Measurements from ENCODE around the gene FAM163B. TPM values are rescaled to one million over a fixed set of nuclear protein-coding genes. Genes with fewer than 3 reads are reported as not detected.

FAM163B gene
- total RNA-seq, 1 experiment from 2014 or later, result not detected

DNA sequence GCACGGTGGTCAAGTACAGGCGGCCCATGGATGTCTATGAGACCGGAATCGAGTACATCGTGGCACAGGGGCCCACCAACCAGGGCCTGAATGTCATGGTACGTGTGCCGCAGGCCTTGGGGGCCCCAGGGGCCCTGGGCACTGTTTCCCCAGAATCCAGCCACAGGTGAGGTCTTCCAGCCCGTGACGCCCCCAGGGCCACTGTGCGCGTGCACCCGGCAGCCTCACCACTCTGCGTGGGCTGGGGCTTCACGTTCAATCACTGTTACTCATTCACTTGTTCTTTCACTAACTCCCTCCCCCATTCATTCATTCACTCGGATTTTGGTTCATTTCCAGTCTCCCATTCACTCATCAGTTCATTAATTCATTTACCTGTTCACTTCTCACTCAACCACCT lies 62.1 kb downstream of the FAM163B start:
- no peak for DNase-seq (ENCODE audit: low spot score)

DNA sequence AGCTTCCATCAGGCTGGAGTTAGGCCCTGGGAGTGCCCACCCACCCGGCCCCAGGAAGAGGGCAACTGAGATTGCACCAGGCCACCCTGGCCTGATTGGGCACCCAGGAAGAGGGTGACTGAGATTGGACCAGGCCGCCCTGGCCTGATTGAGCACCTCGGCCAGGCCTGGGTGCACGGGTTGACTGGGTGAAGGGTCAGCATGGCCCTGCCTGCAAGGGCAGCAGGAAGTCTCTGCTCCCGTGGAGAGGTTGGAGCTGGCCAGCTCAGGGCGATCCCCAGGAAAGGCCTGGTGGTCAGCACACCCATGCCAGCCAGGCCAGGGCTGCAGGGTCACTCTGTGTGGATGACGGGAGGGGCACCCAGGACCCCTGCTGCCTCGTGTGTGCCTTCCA lies 62.9 kb downstream of the FAM163B start:
- no peak for DNase-seq (ENCODE audit: low spot score)

DNA sequence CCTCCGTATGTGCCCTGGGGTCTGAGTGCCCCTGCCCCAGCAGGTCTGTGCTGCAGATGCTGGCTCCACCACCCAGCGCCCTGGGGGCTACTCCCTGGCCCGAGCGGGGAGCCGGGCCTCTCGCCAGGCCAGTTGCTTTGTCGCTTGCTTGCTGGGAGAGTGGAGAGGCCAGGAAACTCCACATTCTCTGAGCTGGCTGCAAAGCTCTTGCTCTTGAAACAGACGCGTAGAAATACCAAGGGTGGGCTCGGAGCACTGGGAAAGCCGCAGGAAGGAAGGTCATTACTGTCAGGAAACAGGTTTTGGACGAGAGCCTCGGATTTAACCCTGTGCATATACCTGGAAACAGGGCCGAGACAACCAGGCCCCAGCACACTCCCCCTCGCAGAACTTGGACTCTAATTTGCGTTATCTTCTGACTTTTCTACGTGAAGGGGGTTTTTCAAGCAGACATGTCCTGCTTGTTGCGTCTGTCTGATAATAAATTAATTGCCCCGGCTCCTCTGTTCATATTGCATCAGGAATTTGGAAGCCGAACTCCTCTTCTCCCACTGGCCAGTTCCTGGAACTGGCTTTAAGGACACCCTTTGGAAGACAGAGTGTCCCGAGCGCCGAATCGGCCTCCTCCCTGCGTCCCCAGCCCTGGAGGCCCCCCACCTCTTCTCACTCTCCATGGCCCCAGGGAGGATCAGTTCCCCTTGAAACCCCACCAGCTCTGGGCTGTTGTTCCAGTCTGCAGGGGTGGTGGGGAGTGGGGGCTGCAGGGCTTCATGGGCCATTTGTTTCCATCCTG lies 63.5 kb downstream of the FAM163B start:
- no peak for DNase-seq (ENCODE audit: low spot score)

DNA sequence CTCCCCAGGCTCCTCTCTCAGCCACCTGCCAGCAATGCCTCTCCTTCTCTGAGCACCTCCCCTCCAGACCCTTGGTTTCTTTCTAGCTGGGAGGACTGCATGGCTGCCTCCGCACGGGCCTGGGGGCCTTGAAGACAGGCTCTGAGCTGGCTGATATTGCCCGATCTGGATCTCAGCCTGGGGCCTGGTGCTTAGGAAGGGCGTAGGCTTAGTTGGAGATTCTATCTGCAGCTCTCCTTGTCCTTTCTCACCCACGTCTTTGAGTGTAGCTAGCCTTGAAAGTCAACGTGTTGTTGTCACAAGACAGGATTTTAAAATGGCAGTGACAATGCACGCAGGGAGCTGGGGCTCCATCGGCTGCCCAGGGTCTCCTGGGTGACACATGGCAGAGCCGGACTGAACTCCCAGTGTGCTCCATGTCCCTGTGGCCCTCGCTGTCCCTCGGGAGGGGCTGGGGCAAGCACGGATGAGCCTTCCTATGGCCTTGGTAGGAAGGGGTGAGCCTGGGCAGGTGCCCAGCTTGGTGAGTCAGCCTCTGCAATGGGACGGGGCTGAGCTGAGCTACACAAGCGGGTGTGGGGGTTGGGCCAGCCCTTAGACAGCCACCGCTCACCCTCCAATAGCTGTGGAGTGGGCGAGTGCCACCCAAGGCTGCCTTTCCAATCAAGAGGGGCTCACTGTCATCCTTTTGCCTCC lies 65.3 kb downstream of the FAM163B start:
- no peak for DNase-seq (ENCODE audit: low spot score)

DNA sequence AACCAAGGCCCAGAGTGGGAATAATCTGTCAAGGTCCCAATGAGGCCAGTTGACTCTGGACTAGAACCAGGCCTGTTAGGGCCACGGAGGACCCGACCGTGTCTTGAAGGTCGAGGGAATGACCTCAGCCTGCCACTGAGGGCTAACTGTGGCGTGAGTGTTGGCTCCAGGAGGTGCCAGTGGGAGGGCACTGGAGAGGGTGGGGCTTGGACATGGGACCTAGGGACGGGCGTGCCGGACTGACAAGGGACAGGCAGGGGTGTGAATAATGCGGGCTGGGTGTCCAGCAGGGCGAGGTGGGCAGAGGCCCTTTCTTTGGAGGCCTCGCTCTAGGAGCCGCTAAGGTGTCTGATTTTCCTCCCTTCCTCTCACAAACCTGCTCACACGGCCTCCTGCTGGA lies 67.2 kb downstream of the FAM163B start:
- no peak for DNase-seq (ENCODE audit: low spot score)

DNA sequence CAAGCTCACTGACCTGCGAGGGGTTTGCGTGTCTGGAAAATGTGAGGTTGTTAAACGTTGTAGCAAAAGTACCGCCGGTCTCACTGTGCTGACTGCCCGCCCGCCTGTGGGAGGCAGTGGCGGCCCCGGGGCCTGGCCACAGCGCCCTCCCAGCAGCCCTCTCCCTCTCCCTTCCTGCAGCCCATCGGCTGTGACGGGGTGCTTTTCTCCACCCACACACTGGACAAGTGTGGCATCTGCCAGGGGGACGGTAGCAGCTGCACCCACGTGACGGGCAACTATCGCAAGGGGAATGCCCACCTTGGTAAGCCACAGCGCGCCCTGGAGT lies 68.5 kb downstream of the FAM163B start:
- no peak for DNase-seq (ENCODE audit: low spot score)

DNA sequence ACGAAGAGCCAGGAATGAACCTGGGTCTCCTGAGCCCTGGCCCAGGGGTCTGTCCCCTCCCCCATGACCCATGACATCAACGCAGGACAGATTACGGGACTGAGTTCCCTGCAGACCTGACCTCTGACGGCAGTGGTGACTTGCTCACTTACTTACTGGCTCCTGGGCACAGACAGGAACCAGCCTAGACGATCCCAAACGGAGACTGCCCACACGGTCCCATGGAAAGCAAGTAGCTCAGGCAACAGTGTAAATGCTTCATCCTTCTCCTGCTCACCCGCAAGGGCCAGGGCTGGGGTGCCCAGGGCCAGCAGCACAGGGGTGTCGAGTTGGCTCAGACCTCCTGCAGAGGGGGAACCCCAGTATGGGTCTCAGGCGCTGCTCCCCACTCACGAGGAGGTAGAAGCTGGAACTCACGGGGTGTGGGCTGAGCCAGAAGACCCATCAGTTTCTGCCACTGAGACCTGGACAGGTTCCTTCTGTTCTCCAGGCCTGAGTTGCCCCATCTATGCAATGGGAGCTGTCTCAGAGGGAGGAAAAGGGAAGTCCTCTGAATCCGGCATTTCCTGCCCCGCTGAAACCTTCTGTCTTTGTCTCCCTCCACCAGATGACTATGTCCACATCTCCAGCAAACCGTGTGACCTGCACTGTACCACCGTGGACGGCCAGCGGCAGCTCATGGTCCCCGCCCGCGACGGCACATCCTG lies 69.0 kb downstream of the FAM163B start:
- DNase-seq (ENCODE audit: low spot score), result no peak

DNA sequence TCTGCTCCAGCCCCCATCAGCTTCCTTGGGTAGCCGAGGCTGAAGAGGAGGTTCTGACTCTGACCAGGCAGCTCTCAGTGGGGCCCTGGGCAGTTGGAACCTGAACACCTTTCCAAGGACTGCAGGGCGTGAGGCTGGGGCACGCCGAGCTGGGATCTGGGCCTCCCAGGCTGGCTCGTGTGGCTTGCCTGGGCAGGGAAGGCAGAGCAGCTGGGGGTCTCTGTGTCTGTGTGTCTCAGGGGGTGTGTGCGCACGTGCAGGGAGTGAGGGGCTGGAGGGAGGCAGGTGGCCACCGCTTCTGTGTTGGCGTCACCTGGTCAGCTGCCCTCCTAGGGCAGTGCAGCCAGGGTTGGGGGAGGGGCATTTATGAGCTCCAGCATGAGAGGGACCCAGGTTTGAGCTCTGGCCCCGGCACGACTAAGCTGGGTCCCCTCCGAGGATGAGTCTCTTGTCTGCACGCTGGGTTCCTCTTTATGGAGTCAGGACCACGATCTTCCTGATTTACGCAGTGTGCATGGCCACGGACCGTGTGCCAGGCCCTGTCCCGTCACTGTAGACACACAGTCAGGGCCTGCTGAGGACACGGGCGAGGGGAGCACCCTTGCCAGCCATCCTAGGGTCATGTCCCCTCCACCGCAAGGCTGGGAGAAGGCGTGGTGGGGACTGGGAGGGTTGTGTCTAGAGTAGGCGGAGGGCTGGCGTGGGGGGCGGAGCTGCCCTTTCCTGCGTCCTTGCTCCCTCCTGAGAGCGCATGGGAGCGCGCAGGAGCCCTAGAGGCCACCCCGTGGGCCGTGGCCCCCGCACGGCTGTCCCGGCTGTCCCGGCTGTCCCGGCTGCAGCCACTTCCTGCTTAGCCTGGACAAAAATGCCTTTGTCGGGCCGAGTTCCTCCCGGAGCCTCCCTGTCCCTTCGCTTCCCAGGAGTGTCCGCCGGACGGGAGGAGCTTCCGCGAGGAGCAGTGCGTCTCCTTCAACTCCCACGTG lies 70.0 kb downstream of the FAM163B start:
- peak; percentile 45 for DNase-seq (ENCODE audit: low spot score)

DNA sequence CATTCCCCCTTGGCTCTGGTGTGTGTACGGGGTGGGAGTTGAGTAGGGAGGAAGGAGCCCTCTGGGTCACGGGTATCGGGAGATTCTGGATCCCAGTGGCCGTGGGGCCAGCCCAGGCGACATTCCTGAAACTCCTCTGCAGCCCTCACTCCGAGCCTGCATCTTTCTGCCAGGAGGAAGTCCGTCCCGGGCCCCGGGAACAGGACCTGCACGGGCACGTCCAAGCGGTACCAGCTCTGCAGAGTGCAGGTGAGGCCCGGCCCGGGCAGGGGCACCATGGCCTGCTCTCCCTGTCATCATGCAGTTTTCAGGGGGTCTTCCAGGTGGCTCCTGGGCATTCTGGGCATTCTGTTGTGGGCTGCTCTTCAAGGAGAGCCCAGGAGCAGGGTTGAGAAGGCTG lies 71.0 kb downstream of the FAM163B start:
- DNase-seq (ENCODE audit: low spot score), result no peak

DNA sequence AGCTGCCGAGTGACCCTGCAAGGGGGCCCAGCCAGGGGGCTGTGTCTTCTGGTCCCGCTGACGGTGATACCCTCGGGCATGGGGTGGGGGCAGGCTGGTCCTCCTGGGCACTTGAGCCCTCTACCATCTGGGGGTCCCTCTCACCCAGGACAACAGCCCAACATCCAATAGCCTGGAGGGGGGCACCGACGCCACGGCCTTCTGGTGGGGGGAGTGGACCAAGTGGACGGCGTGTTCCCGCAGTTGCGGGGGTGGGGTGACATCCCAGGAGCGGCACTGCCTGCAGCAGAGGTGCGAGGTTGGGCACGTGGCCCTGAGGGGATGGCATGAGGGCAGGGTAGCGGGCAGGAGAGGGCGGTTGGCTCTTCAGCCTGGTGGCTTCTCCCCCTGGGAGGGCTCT lies 71.9 kb downstream of the FAM163B start:
- DNase-seq (ENCODE audit: low spot score), result no peak

DNA sequence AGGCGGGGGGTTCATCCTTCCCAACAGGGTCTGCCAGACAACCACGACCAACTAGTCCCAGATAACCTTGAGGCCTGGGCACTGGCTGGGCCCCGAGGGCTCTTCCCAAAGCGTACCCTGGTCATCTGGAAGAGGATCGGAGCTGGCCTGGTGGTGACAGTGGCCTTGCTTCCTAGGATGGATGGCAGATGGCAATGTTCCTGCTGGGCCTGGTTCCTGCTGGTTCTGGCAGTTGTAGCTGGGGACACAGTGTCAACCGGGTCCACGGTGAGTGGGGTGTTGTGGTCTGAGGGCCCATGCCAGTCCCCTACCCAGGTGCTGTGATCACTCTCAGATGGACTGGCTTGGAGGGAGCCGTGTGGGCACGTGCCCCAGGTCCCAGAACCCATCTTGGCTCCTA lies 72.7 kb downstream of the FAM163B start:
- no peak for DNase-seq (ENCODE audit: low spot score)

DNA sequence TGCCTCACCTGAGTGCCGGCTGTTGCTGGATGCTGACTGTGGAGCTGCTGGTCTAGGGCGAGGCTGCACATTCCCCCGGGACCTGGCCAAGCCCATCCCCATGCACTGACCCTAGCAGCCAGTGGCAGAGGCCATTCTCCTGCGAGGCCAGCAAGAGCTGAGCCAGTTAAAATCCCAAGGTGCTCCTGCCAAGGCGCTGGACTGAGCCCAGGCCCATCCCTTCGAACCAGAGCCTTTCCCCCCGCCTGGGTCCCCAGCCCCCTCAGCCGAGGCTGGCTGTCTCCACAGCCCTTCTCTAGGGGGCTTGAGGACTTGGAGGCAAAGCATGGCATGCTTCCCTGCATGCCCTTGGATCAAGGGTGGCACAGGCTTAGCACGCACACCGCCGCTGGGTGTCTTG lies 73.1 kb downstream of the FAM163B start:
- DNase-seq (ENCODE audit: low spot score), result no peak

DNA sequence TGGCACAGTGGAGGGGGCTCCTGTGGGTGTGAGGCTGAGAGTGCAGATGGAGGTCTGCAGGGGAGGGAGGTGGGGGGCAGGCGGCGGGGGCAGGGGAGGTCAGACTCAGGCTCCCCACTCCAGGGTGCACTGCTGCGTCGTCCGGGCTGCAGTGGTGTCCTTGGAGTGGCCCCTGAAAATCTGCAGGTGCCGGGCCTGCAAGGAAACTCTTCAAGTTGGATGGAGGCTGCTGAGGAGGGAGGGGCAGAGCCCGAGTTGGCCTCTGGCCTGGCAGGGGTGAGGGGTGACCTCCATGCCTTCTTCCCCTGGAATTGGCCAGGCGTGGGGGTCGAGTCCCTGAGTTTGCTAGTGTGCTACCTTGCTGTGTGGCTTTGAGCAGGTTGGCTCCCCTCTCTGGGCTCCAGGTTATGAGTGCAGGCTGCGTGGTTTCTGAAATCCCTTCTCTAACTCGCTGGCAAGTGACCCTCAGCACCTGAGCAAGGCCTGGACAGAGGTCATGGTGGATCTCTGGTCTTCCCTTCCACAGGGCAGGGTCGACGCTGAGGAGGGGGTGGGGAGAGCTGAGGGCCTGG lies 73.8 kb downstream of the FAM163B start:
- DNase-seq (ENCODE audit: low spot score), result no peak

DNA sequence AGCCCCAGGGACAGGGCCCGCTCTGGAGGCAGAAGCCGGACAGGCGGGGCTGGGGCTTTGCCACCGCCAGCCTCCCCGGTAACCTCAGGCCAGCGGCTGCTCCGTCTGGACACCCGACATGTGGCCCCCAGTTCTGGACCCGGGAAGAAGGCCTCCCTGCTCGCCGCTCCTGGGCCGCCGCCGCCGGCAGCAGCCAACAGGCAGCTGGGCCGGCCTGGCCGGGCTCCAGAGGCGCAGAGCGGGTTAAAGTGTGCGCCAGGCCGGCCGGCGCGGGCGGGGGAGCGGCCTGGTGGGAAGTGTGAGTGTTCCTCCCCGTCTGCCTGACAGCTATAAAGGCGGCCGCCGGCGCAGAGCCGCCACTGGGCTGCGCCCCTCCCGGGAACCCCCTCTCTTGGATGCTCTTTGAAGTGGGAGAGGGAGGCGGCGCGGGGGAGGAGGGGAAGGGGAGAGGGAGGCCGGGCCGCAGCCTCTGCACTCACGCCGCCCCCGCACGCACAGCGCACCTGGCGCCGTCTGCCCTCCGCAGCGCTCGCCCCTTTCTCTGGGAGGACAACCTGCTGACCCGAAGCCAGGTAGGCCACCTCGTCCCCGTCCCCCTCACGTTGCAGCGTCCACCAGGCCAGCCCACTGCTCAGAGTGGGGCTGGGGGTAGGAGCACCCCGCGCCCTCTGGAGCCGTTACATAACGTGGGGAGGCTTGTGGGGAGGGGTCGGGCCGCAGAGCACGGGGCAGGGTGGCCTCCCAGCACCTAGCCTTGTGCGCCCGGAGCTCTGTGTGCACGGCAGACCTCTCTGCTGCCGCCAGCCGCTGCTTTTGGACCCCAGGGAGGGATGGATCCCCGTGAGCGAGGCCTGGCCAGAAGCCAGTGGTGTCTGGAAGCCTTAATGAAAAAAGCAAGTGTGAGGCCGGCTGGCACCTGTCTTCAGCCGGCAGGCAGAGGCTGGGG lies 74.6 kb downstream of the FAM163B start, which contains the start of gene ADAMTSL2:
TSS of gene ADAMTSL2 (plus strand) at position 359 of the 946 bp plus-strand sequence. CDS start 2,009 bp downstream, outside the sequence.
- peak; percentile 22 for DNase-seq (ENCODE audit: low spot score)

DNA sequence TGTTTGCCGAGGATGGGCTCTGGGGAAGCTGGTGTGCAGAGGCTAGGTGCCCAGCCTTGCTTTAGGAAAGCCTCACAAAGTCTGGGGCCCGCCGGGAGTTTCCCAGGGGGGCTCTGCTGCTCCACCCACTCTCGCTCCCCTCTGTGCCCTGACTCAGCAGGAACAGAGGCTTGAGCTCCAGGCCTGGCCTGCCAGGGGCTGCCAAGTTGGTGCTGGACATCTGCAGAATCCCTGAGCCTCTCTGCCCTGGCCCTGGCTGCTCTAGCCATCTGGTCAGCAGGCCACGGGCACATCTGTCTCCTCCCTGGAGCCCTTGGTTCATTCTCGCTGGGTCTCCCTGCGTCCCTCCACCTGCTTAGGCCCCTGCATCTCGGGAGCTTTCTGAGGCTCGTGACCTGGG lies 75.3 kb downstream of the FAM163B start:
- no peak for DNase-seq (ENCODE audit: low spot score)

DNA sequence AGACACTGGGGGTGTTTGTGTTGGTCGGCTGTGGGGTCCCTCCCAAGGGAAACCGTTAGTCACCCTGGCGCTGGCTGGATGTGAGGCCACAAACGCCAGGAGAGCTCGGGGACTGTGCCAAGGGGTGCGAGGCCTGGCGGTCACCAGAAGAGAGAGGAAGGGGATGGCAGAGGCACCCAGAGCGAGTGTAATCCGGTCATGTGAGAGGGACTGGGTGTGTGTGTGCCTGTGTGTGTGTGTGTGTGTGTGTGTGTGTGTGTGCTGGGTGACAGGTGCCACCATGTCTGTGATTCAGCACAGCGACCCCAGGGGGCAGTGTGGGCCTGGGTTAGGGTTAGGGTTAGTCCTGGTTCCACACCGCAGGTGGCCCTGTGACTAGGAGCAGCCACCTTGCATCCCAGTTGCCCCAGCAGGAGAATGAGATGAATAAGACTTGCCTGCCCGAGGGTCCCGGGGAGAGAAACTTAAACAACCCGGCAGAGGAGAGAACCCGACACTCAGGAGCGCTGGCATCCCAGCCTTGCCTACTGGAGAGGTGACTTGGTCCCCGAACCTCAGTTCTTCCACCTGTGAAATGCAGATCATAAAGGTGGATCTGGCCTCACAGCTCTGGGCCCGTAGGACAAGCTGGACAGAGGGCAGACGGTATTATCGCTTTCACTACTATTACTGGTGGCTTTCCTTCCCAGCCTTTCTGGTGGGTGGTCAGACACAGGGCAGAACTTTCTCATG lies 76.1 kb downstream of the FAM163B start:
- DNase-seq (ENCODE audit: low spot score), result peak; percentile 91

DNA sequence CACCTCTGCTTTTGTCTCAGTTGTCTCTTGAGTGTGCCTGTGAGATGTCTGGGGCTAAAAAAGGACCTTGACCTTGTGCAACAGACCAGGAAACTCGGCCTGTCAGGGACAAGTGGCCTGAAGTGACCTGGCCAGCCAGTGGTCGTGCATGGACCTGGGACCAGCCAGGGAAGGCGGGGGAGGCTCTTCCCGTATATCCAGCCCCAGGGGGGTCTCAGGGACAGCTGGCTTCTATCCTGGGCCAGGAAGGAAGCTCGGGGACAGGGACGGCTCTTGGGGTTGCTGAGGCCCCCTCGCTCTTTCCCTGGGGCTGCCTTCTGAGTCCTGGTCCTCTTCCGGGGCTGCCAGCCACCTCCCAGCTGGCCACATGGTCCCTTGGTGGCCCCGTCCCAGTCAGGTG lies 77.9 kb downstream of the FAM163B start:
- no peak for DNase-seq (ENCODE audit: low spot score)

DNA sequence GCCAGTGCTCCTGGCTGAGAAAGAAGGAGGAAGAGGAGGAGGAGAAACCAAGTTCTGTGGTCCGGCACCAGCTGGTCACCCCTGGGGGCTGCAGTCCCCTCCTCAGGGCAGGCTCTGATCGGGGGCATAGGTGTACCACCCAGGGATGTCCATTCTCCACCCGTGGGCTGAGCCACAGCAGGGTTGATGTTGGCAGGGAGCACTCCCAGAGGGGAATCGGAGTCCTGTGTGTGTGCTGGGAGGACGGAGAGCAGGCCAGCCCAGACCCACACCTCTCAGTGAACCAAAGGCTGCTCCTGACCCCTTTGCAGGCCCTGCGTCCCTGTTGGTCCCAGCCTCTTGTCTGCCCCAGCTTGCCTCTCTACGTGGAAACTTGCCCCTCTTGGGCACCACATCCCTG lies 79.3 kb downstream of the FAM163B start:
- no peak for DNase-seq (ENCODE audit: low spot score)

DNA sequence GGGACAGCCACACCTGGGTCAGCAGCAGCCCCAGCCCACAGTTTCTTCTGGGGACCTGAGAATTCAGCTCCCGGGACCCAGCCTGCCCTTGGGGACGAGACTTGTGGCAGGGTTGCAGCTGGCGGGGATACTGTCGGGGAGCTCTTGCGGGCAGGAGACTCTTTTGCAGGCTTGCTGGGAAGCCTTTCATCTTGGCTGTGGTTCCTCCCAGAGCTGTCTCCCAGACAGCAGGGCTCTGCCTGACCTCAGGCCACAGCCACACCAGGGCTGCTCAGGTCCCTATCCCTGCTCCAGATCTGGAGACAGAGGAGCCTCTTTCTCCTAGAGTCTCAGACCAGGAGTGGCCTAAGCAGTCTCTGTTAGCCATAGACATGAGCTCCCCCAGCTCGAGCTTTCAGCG lies 79.7 kb downstream of the FAM163B start:
- DNase-seq (ENCODE audit: low spot score), result no peak
